GM12878 (cell line): ENCODE data around the gene ABHD8. TPM values are rescaled to one million over a fixed set of nuclear protein-coding genes. Genes with fewer than 3 reads are reported as not detected.

Experiments used
- ATAC-seq: fragments of 200-7000 bp; cut with Tn5 transposase; 3 replicates; pipeline ENCODE4 v1.9.1; 2020; ENCODE audit warnings: mild to moderate bottlenecking, moderate library complexity
- BruUV-seq: library from RNA; stranded (reverse); fragments of 400-500 nt; replicated peaks from 2 replicates; lab custom pipeline; 2021; lab: Mats Ljungman, UMichigan
- CTCF ChIA-PET: fragments of 300-600 bp; sonication (Branson Sonifier 250); formaldehyde crosslinking; extraction: SDS; loops from one replicate; lab custom pipeline; 2021; ENCODE audit warnings: inconsistent platforms; lab: Yijun Ruan, JAX
- POLR2A ChIA-PET: fragments of 350-600 bp; formaldehyde crosslinking; extraction: SDS; loops from one replicate; lab custom pipeline; 2021; ENCODE audit warnings: inconsistent platforms; lab: Charles Lee
- RAD21 ChIA-PET: fragments of 300-600 bp; sonication (Branson Sonifier 250); formaldehyde crosslinking; loops from one replicate; lab custom pipeline; 2023; ENCODE audit warnings: antibody characterized with exemption; ENCODE audit not compliant: unreplicated experiment; lab: Charles Lee
- SMC1A ChIA-PET: fragments of 300-600 bp; sonication (Branson Sonifier 250); formaldehyde crosslinking; loops from one replicate; lab custom pipeline; 2023; ENCODE audit not compliant: unreplicated experiment, uncharacterized antibody; lab: Charles Lee
- DNase-seq: peaks from one replicate; pipeline ENCODE4 v3.0.0-alpha.2; 2011; ENCODE audit warnings: low read depth, low spot score
- FAIRE-seq: peaks from 3 replicates; lab custom pipeline; 2011; peaks lifted over from hg19 to GRCh38; lab: Jason Lieb, UNC
- H2AFZ ChIP-seq: 2 replicates; pipeline ENCODE4 v1.6.0; 2011; ENCODE audit warnings: low read depth, low read length, control low read depth; ENCODE audit not compliant: control insufficient read depth
- H3K27ac ChIP-seq: 2 replicates; pipeline ENCODE4 v1.5.1; 2011; ENCODE audit warnings: control low read depth; ENCODE audit not compliant: control insufficient read depth, insufficient read depth
- H3K27me3 ChIP-seq, 2 experiments: replicated peaks in 1 of 2; 2 replicates each; pipeline versions ENCODE4 v1.6.0 to v1.6.1; 2011; ENCODE audit warnings: low read length in 1 of 2; ENCODE audit not compliant: control insufficient read depth in 2 of 2, insufficient read depth in 2 of 2
- H3K36me3 ChIP-seq, 2 experiments: 2 replicates each; pipeline ENCODE4 v1.5.1; 2011; ENCODE audit warnings: low read length in 1 of 2; ENCODE audit not compliant: control insufficient read depth in 2 of 2, insufficient read depth in 2 of 2
- H3K4me1 ChIP-seq: 2 replicates; pipeline ENCODE4 v1.6.1; 2011; ENCODE audit warnings: mild to moderate bottlenecking, low read length, moderate library complexity, mixed read lengths; ENCODE audit not compliant: control insufficient read depth, insufficient read depth
- H3K4me2 ChIP-seq: 2 replicates; pipeline ENCODE4 v1.6.0; 2011; ENCODE audit warnings: control low read depth; ENCODE audit not compliant: control insufficient read depth, insufficient read depth
- H3K4me3 ChIP-seq: fragments of 200-600 bp; sonication (generic); 2 replicates; pipeline ENCODE4 v1.5.1; 2016
- H3K79me2 ChIP-seq: 2 replicates; pipeline ENCODE4 v1.6.0; 2011; ENCODE audit warnings: low read length; ENCODE audit not compliant: control insufficient read depth, insufficient read depth
- H3K9ac ChIP-seq: 2 replicates; pipeline ENCODE4 v1.8.0; 2011; ENCODE audit warnings: low read length, control low read depth, mixed read lengths; ENCODE audit not compliant: control insufficient read depth, insufficient read depth
- H3K9me3 ChIP-seq: replicated peaks from 3 replicates; pipeline ENCODE4 v1.5.1; 2011; ENCODE audit warnings: mild to moderate bottlenecking, low read length; ENCODE audit not compliant: control insufficient read depth, insufficient read depth
- H4K20me1 ChIP-seq: 2 replicates; pipeline ENCODE4 v1.6.0; 2011; ENCODE audit not compliant: control insufficient read depth, insufficient read depth
- CHD2 ChIP-seq: IDR thresholded peaks from 2 replicates; pipeline ENCODE4 v1.6.1; 2011; ENCODE audit warnings: low read depth, low read length, improper control_type of control experiment, borderline replicate concordance
- FOS ChIP-seq: IDR thresholded peaks from 3 replicates; pipeline ENCODE4 v1.6.1; 2011; ENCODE audit warnings: borderline replicate concordance; ENCODE audit not compliant: insufficient read length; ENCODE audit errors: extremely low read depth
- IRF4 ChIP-seq: IDR thresholded peaks from 2 replicates; pipeline ENCODE4 v1.6.1; 2011; ENCODE audit warnings: low read depth, low read length
- NBN ChIP-seq: fragments of 450-650 bp; IDR thresholded peaks from 2 replicates; pipeline ENCODE4 v1.6.1; 2016
- RELB ChIP-seq: fragments of 450-650 bp; IDR thresholded peaks from 2 replicates; pipeline ENCODE4 v1.6.1; 2017; ENCODE audit warnings: low read depth, mild to moderate bottlenecking, moderate library complexity
- SMAD5 ChIP-seq: IDR thresholded peaks from 2 replicates; pipeline ENCODE4 v1.6.1; 2016; ENCODE audit warnings: antibody characterized with exemption, low read depth
- SUZ12 ChIP-seq: fragments of 200-600 bp; sonication (generic); IDR thresholded peaks from one replicate; pipeline ENCODE4 v1.6.1; 2018; ENCODE audit warnings: antibody characterized with exemption, mild to moderate bottlenecking; ENCODE audit not compliant: unreplicated experiment
- WGBS: methylation state at CpG from one replicate; pipeline ENCODE4 v1.1.6; 2016; ENCODE audit warnings: low lambda C conversion rate; ENCODE audit not compliant: insufficient replicate concordance, insufficient coverage; ENCODE audit errors: missing lambda C conversion rate; 5-methylcytosine and 5-hydroxymethylcytosine counted together
- in situ Hi-C: fragments of 300-500 bp; cut with MboI; formaldehyde crosslinking; loops from 9 replicates; pipeline ENCODE4 v1.14.3; 2018; ENCODE audit warnings: mixed read lengths
- intact Hi-C: fragments of 100-400 bp; cut with micrococcal nuclease; formaldehyde crosslinking; loops from one replicate; pipeline ENCODE4 v1.14.2; 2022; ENCODE audit not compliant: unreplicated experiment
- polyA plus RNA-seq, 11 experiments: library from polyadenylated mRNA; depleted of rRNA in 4 of 11; unstranded in 6 of 11; stranded (reverse) in 5 of 11; fragments of >200 nt; fragmentation: Nextera tagmentation in 4 of 11; fragmentation: Illumina TruSeq in 1 of 11; extraction: Ambion mirVana in 4 of 11; extraction: Trizol in 1 of 11; gene quantifications; 1 replicate in 1 of 11; 2 replicates in 10 of 11; pipeline versions ENCODE4 v1.2.1 to v1.2.3, GENCODE V29; 2011 to 2016; ENCODE audit warnings: inconsistent platforms in 2 of 11, missing spikeins in 2 of 11, low read depth in 1 of 11
- total RNA-seq, 4 experiments: library from RNA; depleted of rRNA in 3 of 4; stranded (reverse); fragments of >200 nt in 3 of 4; fragmentation: Illumina TruSeq in 1 of 4; extraction: Trizol in 1 of 4; gene quantifications; 2 replicates each; pipeline versions ENCODE4 v1.2.1 to v1.2.3, GENCODE V29; 2013 to 2021
- TF ChIP-seq, protein P1 (sequence below): fragments of 450-650 bp; conservative IDR thresholded peaks from 2 replicates; pipeline ENCODE4 v1.6.1; 2017; ENCODE audit warnings: mild to moderate bottlenecking, moderate library complexity
- TF ChIP-seq, protein P2 (sequence below): fragments of 450-650 bp; IDR thresholded peaks from 2 replicates; pipeline ENCODE4 v1.6.1; 2016; ENCODE audit warnings: mild to moderate bottlenecking, moderate library complexity, borderline replicate concordance
- TF ChIP-seq, protein P3 (sequence below): fragments of 450-650 bp; IDR thresholded peaks from 2 replicates; pipeline ENCODE4 v1.6.1; 2018; ENCODE audit warnings: borderline replicate concordance, mild to moderate bottlenecking; ENCODE audit not compliant: partially characterized antibody

Gene ABHD8
- total and polyA plus RNA-seq, 10 of the 15 experiments (the other 5 are each of a cell fraction or from before 2014, with no cell fraction given), result 0.03 to 12.5 (median 6.0) TPM

- peaks cover 3 to 6% of the 10 kb centered on the region in 2 experiments; a peak in 3 of 4 replicates for H3K36me3 ChIP-seq
- H3K4me3 ChIP-seq, result peak within 1 kb of the TSS; percentile 93
- in situ Hi-C loops, result no loop called here
- ATAC-seq (peak; percentile 97), DNase-seq (peak; percentile 100), FAIRE-seq (peak; percentile 100)
- RAD21 ChIA-PET, result interaction anchor here (0.7 to 1.8 kb wide), 22 partner anchors 12 to 552 kb away, joined by 3 to 22 read pairs (median 4); partner anchors contain the start of genes ABHD8, ANKLE1, DDA1 and OCEL1
- H3K4me1 ChIP-seq, result peaks cover 11% of the 10 kb centered on the region
- WGBS, result under 1% methylated on average over 27 of the region's 27 CpGs
- BruUV-seq, result no TSS peak
- intact Hi-C loops, result loop anchor here (1.0 to 10.0 kb wide), 3 partner anchors 16 to 492 kb away; partner anchors contain the start of genes HAUS8 and MYO9B
- peak within 1 kb of the TSS; percentile 75 for H3K4me2 ChIP-seq
- H3K27ac ChIP-seq, result peak within 1 kb of the TSS; percentile 81
- no peaks in the 10 kb centered on the region for H3K9me3 ChIP-seq
- H3K79me2 ChIP-seq, result peaks cover 13% of the 10 kb centered on the region
- H3K27me3 ChIP-seq, result no peaks in the 10 kb centered on the region
- peak within 1 kb of the TSS; percentile 85 for H3K9ac ChIP-seq
- SMC1A ChIA-PET, result interaction anchor here (0.6 to 5.0 kb wide), 13 partner anchors 15 to 671 kb away, joined by 3 to 43 read pairs (median 3); partner anchors contain the start of genes ABHD8, ANKLE1 and USE1
- CTCF ChIA-PET, result interaction anchor here (0.5 to 10.5 kb wide), 20 partner anchors 9 to 1676 kb away, joined by 3 to 120 read pairs (median 3); partner anchors contain the start of genes ABHD8, ANKLE1, HAUS8 and MRPL34
- H4K20me1 ChIP-seq, result no peaks in the 10 kb centered on the region
- peak within 1 kb of the TSS; percentile 89 for H2AFZ ChIP-seq
- POLR2A ChIA-PET, result interaction anchor here (0.5 to 2.1 kb wide), 21 partner anchors 12 to 1860 kb away, joined by 3 to 16 read pairs (median 4); partner anchors contain the start of genes ABHD8, ANKLE1, ANO8 and DDA1
- TF ChIP-seq FOS (peak; percentile 96), CHD2 (peak; percentile 95), SUZ12 (no peak), IRF4 (no peak), NBN (peak; percentile 21; the same call in 1 of the 2 replicates), SMAD5 (peak; percentile 42; the same call in 1 of the 2 replicates), RELB (peak; percentile 99)
- TF ChIP-seq, protein P1, sequence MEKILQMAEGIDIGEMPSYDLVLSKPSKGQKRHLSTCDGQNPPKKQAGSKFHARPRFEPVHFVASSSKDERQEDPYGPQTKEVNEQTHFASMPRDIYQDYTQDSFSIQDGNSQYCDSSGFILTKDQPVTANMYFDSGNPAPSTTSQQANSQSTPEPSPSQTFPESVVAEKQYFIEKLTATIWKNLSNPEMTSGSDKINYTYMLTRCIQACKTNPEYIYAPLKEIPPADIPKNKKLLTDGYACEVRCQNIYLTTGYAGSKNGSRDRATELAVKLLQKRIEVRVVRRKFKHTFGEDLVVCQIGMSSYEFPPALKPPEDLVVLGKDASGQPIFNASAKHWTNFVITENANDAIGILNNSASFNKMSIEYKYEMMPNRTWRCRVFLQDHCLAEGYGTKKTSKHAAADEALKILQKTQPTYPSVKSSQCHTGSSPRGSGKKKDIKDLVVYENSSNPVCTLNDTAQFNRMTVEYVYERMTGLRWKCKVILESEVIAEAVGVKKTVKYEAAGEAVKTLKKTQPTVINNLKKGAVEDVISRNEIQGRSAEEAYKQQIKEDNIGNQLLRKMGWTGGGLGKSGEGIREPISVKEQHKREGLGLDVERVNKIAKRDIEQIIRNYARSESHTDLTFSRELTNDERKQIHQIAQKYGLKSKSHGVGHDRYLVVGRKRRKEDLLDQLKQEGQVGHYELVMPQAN, result peak; percentile 81
- TF ChIP-seq, protein P2, sequence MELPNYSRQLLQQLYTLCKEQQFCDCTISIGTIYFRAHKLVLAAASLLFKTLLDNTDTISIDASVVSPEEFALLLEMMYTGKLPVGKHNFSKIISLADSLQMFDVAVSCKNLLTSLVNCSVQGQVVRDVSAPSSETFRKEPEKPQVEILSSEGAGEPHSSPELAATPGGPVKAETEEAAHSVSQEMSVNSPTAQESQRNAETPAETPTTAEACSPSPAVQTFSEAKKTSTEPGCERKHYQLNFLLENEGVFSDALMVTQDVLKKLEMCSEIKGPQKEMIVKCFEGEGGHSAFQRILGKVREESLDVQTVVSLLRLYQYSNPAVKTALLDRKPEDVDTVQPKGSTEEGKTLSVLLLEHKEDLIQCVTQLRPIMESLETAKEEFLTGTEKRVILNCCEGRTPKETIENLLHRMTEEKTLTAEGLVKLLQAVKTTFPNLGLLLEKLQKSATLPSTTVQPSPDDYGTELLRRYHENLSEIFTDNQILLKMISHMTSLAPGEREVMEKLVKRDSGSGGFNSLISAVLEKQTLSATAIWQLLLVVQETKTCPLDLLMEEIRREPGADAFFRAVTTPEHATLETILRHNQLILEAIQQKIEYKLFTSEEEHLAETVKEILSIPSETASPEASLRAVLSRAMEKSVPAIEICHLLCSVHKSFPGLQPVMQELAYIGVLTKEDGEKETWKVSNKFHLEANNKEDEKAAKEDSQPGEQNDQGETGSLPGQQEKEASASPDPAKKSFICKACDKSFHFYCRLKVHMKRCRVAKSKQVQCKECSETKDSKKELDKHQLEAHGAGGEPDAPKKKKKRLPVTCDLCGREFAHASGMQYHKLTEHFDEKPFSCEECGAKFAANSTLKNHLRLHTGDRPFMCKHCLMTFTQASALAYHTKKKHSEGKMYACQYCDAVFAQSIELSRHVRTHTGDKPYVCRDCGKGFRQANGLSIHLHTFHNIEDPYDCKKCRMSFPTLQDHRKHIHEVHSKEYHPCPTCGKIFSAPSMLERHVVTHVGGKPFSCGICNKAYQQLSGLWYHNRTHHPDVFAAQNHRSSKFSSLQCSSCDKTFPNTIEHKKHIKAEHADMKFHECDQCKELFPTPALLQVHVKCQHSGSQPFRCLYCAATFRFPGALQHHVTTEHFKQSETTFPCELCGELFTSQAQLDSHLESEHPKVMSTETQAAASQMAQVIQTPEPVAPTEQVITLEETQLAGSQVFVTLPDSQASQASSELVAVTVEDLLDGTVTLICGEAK, result peak; percentile 94
- TF ChIP-seq, protein P3, sequence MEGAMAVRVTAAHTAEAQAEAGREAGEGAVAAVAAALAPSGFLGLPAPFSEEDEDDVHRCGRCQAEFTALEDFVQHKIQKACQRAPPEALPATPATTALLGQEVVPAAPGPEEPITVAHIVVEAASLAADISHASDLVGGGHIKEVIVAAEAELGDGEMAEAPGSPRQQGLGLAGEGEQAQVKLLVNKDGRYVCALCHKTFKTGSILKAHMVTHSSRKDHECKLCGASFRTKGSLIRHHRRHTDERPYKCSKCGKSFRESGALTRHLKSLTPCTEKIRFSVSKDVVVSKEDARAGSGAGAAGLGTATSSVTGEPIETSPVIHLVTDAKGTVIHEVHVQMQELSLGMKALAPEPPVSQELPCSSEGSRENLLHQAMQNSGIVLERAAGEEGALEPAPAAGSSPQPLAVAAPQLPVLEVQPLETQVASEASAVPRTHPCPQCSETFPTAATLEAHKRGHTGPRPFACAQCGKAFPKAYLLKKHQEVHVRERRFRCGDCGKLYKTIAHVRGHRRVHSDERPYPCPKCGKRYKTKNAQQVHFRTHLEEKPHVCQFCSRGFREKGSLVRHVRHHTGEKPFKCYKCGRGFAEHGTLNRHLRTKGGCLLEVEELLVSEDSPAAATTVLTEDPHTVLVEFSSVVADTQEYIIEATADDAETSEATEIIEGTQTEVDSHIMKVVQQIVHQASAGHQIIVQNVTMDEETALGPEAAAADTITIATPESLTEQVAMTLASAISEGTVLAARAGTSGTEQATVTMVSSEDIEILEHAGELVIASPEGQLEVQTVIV, result peak; percentile 56
Measured at GRCh38 chr19:17266975-17267788, 36.0 kb downstream of the ABHD8 start, which contains the start of gene BABAM1. Gene BABAM1, plus strand, starts transcription at chr19:17267443. Its CDS starts 1,364 bp downstream, at chr19:17268807.
